GM12878 (cell line): Measurements from ENCODE around the gene PBLD. TPM values are rescaled to one million over a fixed set of nuclear protein-coding genes. Genes with fewer than 3 reads are reported as not detected.

Experiments used
- ATAC-seq: fragments of 200-7000 bp; cut with Tn5 transposase; 3 replicates; pipeline ENCODE4 v1.9.1; 2020; ENCODE audit warnings: mild to moderate bottlenecking, moderate library complexity
- BruUV-seq: library from RNA; stranded (reverse); fragments of 400-500 nt; replicated peaks from 2 replicates; lab custom pipeline; 2021; lab: Mats Ljungman, UMichigan
- CTCF ChIA-PET: fragments of 300-600 bp; sonication (Branson Sonifier 250); formaldehyde crosslinking; extraction: SDS; loops from one replicate; lab custom pipeline; 2021; ENCODE audit warnings: inconsistent platforms; lab: Yijun Ruan, JAX
- POLR2A ChIA-PET: fragments of 350-600 bp; formaldehyde crosslinking; extraction: SDS; loops from one replicate; lab custom pipeline; 2021; ENCODE audit warnings: inconsistent platforms; lab: Charles Lee
- RAD21 ChIA-PET: fragments of 300-600 bp; sonication (Branson Sonifier 250); formaldehyde crosslinking; loops from one replicate; lab custom pipeline; 2023; ENCODE audit warnings: antibody characterized with exemption; ENCODE audit not compliant: unreplicated experiment; lab: Charles Lee
- SMC1A ChIA-PET: fragments of 300-600 bp; sonication (Branson Sonifier 250); formaldehyde crosslinking; loops from one replicate; lab custom pipeline; 2023; ENCODE audit not compliant: unreplicated experiment, uncharacterized antibody; lab: Charles Lee
- DNase-seq: peaks from one replicate; pipeline ENCODE4 v3.0.0-alpha.2; 2011; ENCODE audit warnings: low read depth, low spot score
- FAIRE-seq: peaks from 3 replicates; lab custom pipeline; 2011; peaks lifted over from hg19 to GRCh38; lab: Jason Lieb, UNC
- H2AFZ ChIP-seq: 2 replicates; pipeline ENCODE4 v1.6.0; 2011; ENCODE audit warnings: low read depth, low read length, control low read depth; ENCODE audit not compliant: control insufficient read depth
- H3K27ac ChIP-seq: 2 replicates; pipeline ENCODE4 v1.5.1; 2011; ENCODE audit warnings: control low read depth; ENCODE audit not compliant: control insufficient read depth, insufficient read depth
- H3K27me3 ChIP-seq, 2 experiments: replicated peaks in 1 of 2; 2 replicates each; pipeline versions ENCODE4 v1.6.0 to v1.6.1; 2011; ENCODE audit warnings: low read length in 1 of 2; ENCODE audit not compliant: control insufficient read depth in 2 of 2, insufficient read depth in 2 of 2
- H3K36me3 ChIP-seq, 2 experiments: 2 replicates each; pipeline ENCODE4 v1.5.1; 2011; ENCODE audit warnings: low read length in 1 of 2; ENCODE audit not compliant: control insufficient read depth in 2 of 2, insufficient read depth in 2 of 2
- H3K4me1 ChIP-seq: 2 replicates; pipeline ENCODE4 v1.6.1; 2011; ENCODE audit warnings: mild to moderate bottlenecking, low read length, moderate library complexity, mixed read lengths; ENCODE audit not compliant: control insufficient read depth, insufficient read depth
- H3K4me2 ChIP-seq: 2 replicates; pipeline ENCODE4 v1.6.0; 2011; ENCODE audit warnings: control low read depth; ENCODE audit not compliant: control insufficient read depth, insufficient read depth
- H3K4me3 ChIP-seq: fragments of 200-600 bp; sonication (generic); 2 replicates; pipeline ENCODE4 v1.5.1; 2016
- H3K79me2 ChIP-seq: 2 replicates; pipeline ENCODE4 v1.6.0; 2011; ENCODE audit warnings: low read length; ENCODE audit not compliant: control insufficient read depth, insufficient read depth
- H3K9ac ChIP-seq: 2 replicates; pipeline ENCODE4 v1.8.0; 2011; ENCODE audit warnings: low read length, control low read depth, mixed read lengths; ENCODE audit not compliant: control insufficient read depth, insufficient read depth
- H3K9me3 ChIP-seq: replicated peaks from 3 replicates; pipeline ENCODE4 v1.5.1; 2011; ENCODE audit warnings: mild to moderate bottlenecking, low read length; ENCODE audit not compliant: control insufficient read depth, insufficient read depth
- H4K20me1 ChIP-seq: 2 replicates; pipeline ENCODE4 v1.6.0; 2011; ENCODE audit not compliant: control insufficient read depth, insufficient read depth
- IRF4 ChIP-seq: IDR thresholded peaks from 2 replicates; pipeline ENCODE4 v1.6.1; 2011; ENCODE audit warnings: low read depth, low read length
- PBX3 ChIP-seq: IDR thresholded peaks from 2 replicates; pipeline ENCODE4 v1.6.1; 2011; ENCODE audit warnings: mild to moderate bottlenecking, low read depth, low read length, moderate library complexity; ENCODE audit not compliant: insufficient replicate concordance
- WGBS: methylation state at CpG from one replicate; pipeline ENCODE4 v1.1.6; 2016; ENCODE audit warnings: low lambda C conversion rate; ENCODE audit not compliant: insufficient replicate concordance, insufficient coverage; ENCODE audit errors: missing lambda C conversion rate; 5-methylcytosine and 5-hydroxymethylcytosine counted together
- in situ Hi-C: fragments of 300-500 bp; cut with MboI; formaldehyde crosslinking; loops from 9 replicates; pipeline ENCODE4 v1.14.3; 2018; ENCODE audit warnings: mixed read lengths
- intact Hi-C: fragments of 100-400 bp; cut with micrococcal nuclease; formaldehyde crosslinking; loops from one replicate; pipeline ENCODE4 v1.14.2; 2022; ENCODE audit not compliant: unreplicated experiment
- polyA plus RNA-seq, 11 experiments: library from polyadenylated mRNA; depleted of rRNA in 4 of 11; unstranded in 6 of 11; stranded (reverse) in 5 of 11; fragments of >200 nt; fragmentation: Nextera tagmentation in 4 of 11; fragmentation: Illumina TruSeq in 1 of 11; extraction: Ambion mirVana in 4 of 11; extraction: Trizol in 1 of 11; gene quantifications; 1 replicate in 1 of 11; 2 replicates in 10 of 11; pipeline versions ENCODE4 v1.2.1 to v1.2.3, GENCODE V29; 2011 to 2016; ENCODE audit warnings: inconsistent platforms in 2 of 11, missing spikeins in 2 of 11, low read depth in 1 of 11
- total RNA-seq, 4 experiments: library from RNA; depleted of rRNA in 3 of 4; stranded (reverse); fragments of >200 nt in 3 of 4; fragmentation: Illumina TruSeq in 1 of 4; extraction: Trizol in 1 of 4; gene quantifications; 2 replicates each; pipeline versions ENCODE4 v1.2.1 to v1.2.3, GENCODE V29; 2013 to 2021
- TF ChIP-seq, protein P1 (sequence below): fragments of 450-650 bp; IDR thresholded peaks from 2 replicates; pipeline ENCODE4 v1.6.1; 2017; ENCODE audit warnings: mild to moderate bottlenecking, moderate library complexity
- TF ChIP-seq, protein P2 (sequence below): fragments of 450-650 bp; IDR thresholded peaks from 2 replicates; pipeline ENCODE4 v1.6.1; 2017; ENCODE audit warnings: borderline replicate concordance
- TF ChIP-seq, protein P3 (sequence below): fragments of 450-650 bp; IDR thresholded peaks from 2 replicates; pipeline ENCODE4 v1.6.1; 2016; ENCODE audit warnings: mild to moderate bottlenecking

Gene PBLD
- total and polyA plus RNA-seq, 10 of the 15 experiments (the other 5 are each of a cell fraction or from before 2014, with no cell fraction given) = 0.68 to 2.8 (median 1.7) TPM

DNA sequence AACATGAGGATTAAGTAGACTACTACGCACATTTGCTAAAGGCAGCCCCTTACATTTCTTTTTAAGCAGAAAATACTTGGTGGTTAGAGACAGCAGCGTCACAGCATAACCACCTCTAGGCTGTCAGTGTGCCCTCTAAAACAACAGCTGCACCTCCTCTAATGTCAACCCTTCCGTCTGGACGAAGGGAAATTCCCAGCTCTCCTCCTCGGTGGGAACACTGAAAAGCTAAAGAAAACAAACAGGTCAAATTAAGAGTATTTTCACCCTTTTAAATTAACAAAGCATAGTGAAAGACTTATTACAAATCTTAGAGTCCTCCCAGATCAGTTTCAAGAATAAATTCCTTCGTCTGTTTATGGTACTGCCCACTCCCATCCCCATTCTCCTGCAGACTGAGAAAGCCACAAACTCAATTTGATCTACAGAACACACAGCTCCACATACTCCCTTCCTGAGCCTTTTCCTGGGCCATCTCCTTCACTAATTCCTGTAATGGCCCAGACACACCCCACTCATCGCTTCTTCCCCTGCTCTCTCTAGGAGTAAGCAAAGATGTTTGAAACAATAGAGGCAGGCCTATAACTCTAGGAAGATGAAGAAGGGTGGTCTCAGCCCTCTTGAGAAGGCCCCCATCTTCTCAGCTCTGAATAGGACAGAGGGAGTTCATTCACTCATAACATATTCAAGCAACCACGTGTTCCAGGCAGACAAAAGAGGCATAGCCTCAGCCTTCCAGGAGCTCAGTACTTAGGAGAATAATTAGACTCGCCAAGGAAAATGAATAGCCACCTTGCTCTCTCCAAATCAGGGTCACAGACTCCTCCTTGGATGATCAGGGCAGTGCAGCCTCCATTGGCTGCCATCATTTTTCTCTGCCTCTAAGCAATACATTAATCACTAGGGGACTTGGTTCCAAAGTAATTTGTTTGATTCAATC is 48.4 kb downstream of the PBLD start:
- Histone ChIP-seq H3K9ac (no peak overlapping the region), H3K79me2 (no peaks in the 10 kb centered on the region), H3K27me3 (no peaks in the 10 kb centered on the region), H2AFZ (no peak overlapping the region), H3K36me3 (no peaks in the 10 kb centered on the region), H3K27ac (no peak overlapping the region), H4K20me1 (no peaks in the 10 kb centered on the region), H3K4me1 (no peaks in the 10 kb centered on the region), H3K4me3 (no peak overlapping the region), H3K4me2 (no peak overlapping the region), H3K9me3 (no peaks in the 10 kb centered on the region)
- RAD21 ChIA-PET = no interaction called here
- SMC1A ChIA-PET = interaction anchor here (1.2 to 1.7 kb wide), 2 partner anchors 18 to 31 kb away, joined by 3 to 5 read pairs; no protein-coding TSS in a partner anchor
- FAIRE-seq = no peak
- no peak for TF ChIP-seq PBX3
- no peak for TF ChIP-seq IRF4
- TF ChIP-seq, protein P1, sequence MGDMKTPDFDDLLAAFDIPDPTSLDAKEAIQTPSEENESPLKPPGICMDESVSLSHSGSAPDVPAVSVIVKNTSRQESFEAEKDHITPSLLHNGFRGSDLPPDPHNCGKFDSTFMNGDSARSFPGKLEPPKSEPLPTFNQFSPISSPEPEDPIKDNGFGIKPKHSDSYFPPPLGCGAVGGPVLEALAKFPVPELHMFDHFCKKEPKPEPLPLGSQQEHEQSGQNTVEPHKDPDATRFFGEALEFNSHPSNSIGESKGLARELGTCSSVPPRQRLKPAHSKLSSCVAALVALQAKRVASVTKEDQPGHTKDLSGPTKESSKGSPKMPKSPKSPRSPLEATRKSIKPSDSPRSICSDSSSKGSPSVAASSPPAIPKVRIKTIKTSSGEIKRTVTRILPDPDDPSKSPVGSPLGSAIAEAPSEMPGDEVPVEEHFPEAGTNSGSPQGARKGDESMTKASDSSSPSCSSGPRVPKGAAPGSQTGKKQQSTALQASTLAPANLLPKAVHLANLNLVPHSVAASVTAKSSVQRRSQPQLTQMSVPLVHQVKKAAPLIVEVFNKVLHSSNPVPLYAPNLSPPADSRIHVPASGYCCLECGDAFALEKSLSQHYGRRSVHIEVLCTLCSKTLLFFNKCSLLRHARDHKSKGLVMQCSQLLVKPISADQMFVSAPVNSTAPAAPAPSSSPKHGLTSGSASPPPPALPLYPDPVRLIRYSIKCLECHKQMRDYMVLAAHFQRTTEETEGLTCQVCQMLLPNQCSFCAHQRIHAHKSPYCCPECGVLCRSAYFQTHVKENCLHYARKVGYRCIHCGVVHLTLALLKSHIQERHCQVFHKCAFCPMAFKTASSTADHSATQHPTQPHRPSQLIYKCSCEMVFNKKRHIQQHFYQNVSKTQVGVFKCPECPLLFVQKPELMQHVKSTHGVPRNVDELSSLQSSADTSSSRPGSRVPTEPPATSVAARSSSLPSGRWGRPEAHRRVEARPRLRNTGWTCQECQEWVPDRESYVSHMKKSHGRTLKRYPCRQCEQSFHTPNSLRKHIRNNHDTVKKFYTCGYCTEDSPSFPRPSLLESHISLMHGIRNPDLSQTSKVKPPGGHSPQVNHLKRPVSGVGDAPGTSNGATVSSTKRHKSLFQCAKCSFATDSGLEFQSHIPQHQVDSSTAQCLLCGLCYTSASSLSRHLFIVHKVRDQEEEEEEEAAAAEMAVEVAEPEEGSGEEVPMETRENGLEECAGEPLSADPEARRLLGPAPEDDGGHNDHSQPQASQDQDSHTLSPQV = no peak
- TF ChIP-seq, protein P2, sequence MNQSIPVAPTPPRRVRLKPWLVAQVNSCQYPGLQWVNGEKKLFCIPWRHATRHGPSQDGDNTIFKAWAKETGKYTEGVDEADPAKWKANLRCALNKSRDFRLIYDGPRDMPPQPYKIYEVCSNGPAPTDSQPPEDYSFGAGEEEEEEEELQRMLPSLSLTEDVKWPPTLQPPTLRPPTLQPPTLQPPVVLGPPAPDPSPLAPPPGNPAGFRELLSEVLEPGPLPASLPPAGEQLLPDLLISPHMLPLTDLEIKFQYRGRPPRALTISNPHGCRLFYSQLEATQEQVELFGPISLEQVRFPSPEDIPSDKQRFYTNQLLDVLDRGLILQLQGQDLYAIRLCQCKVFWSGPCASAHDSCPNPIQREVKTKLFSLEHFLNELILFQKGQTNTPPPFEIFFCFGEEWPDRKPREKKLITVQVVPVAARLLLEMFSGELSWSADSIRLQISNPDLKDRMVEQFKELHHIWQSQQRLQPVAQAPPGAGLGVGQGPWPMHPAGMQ = no peak
- TF ChIP-seq, protein P3, sequence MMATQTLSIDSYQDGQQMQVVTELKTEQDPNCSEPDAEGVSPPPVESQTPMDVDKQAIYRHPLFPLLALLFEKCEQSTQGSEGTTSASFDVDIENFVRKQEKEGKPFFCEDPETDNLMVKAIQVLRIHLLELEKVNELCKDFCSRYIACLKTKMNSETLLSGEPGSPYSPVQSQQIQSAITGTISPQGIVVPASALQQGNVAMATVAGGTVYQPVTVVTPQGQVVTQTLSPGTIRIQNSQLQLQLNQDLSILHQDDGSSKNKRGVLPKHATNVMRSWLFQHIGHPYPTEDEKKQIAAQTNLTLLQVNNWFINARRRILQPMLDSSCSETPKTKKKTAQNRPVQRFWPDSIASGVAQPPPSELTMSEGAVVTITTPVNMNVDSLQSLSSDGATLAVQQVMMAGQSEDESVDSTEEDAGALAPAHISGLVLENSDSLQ = no peak
- no peak for ATAC-seq
- in situ Hi-C loops (no loop called here), intact Hi-C loops (no loop called here)
- BruUV-seq = no TSS peak
- WGBS = 61% methylated on average over 9 of the region's 9 CpGs
- CTCF ChIA-PET = interaction anchor here (1.2 kb wide), 1 partner anchor 71 kb away, joined by 3 read pairs; no protein-coding TSS in a partner anchor
- no peak for DNase-seq
- POLR2A ChIA-PET = no interaction called here
